Mononuclear cell (primary cell): ENCODE data around the gene NOC3L. TPM values are rescaled to one million over a fixed set of nuclear protein-coding genes. Genes with fewer than 3 reads are reported as not detected.
"Not testable (repeated sequence)": the region's sequence is repeated elsewhere in the genome, so short reads cannot be mapped to it uniquely, and the experiment has no call there.

Experiments used
- H3K27me3 ChIP-seq: 2 replicates; pipeline ENCODE4 v1.6.0; 2011; ENCODE audit warnings: low read length, control low read depth; ENCODE audit not compliant: insufficient read depth
- H3K4me1 ChIP-seq: 2 replicates; pipeline ENCODE4 v1.5.1; 2011; ENCODE audit warnings: mild to moderate bottlenecking, low read length, control low read depth; ENCODE audit not compliant: insufficient read depth
- H3K4me3 ChIP-seq: 2 replicates; pipeline ENCODE4 v1.5.1; 2011; ENCODE audit warnings: mild to moderate bottlenecking, low read length, moderate library complexity
- H3K9me3 ChIP-seq: 2 replicates; pipeline ENCODE4 v1.5.1; 2011; ENCODE audit warnings: low read depth, mild to moderate bottlenecking, control low read depth, low read length
- total RNA-seq: library from RNA; depleted of rRNA; stranded (reverse); fragments of >200 nt; gene quantifications from one replicate; pipeline ENCODE4 v1.2.3, GENCODE V29; 2012

Gene NOC3L
- total RNA-seq, 1 donor: 11.2 TPM

GRCh38 chr10:94385733-94386132, 23.0 kb upstream of the NOC3L start:
- not testable (repeated sequence) for H3K4me1 ChIP-seq, H3K4me3 ChIP-seq, H3K9me3 ChIP-seq, H3K27me3 ChIP-seq

DNA sequence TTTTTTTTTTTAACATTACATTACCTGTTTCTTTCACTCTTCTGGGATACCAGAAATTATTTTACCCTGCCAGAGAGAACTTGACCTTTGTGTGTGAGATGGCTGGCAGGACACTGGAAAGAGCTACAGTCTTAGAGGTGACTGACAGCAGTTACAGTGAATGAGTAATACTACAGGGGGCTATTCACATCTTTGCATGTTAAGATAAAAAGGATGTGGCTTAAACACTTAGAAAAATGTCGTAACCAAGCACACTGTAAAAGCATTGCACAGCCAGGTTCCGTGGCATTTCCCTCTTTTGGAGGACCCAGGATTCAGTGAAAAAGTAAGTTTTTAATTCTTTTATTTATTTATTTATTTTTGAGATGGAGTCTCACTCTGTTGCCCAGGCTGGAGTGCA, 20.8 kb upstream of the NOC3L start:
- Histone ChIP-seq H3K4me1 (no peaks in the 10 kb centered on the region), H3K4me3 (no peak overlapping the region), H3K27me3 (peaks cover 6% of the 10 kb centered on the region), H3K9me3 (no peaks in the 10 kb centered on the region)

DNA sequence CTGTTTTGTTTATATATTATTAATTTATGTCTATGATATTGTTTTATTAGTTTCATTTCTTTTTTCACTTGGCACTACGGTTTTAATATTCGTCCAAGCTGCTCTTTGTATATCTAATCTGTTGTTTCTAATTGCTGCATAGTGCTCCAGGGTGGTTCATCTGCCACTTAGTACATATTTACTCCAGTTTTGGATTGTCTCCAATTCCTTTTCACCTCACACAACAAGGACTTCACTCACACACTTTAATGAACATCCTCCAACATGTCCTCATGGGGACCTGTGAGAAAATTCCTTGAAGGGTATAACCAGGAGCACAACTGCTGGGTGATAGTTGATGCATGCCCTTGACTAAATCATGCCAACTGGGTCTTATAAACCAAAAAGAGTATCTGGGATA, 14.1 kb upstream of the NOC3L start:
- Histone ChIP-seq H3K4me3 (no peak overlapping the region), H3K9me3 (no peaks in the 10 kb centered on the region), H3K4me1 (no peaks in the 10 kb centered on the region), H3K27me3 (peaks cover 18% of the 10 kb centered on the region)

- no peaks in the 10 kb centered on the region for H3K4me1 ChIP-seq
- no peak overlapping the region for H3K4me3 ChIP-seq
- peaks cover 18% of the 10 kb centered on the region for H3K27me3 ChIP-seq
- H3K9me3 ChIP-seq: no peaks in the 10 kb centered on the region
These were observed 12.6 kb upstream of the NOC3L start for GRCh38 chr10:94375374-94375773.

- Histone ChIP-seq H3K9me3 (no peaks in the 10 kb centered on the region), H3K4me1 (no peaks in the 10 kb centered on the region), H3K27me3 (peaks cover 4% of the 10 kb centered on the region), H3K4me3 (no peak overlapping the region)
These were observed 7.8 kb upstream of the NOC3L start for GRCh38 chr10:94370501-94370900.

DNA sequence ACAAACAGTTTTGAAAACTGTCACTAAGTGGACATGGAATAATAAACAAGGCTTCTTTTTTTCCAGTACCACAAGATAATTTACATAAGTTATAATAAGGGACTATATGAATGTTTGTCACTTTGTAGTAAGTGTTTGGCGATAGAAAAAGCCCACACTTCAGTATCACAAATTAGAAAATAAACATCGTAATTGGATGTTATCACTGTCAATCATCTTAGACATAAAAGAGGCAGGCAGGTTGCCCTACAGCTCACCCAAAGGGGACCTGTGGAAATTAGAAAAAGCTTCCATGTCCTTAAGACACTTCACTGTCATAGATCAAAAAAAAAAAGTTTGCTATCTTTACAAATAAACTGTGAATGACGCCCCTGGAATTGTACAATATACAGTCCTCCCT, 3.6 kb upstream of the NOC3L start:
- no peak overlapping the region for H3K4me3 ChIP-seq
- H3K27me3 ChIP-seq: peaks cover 3% of the 10 kb centered on the region
- no peaks in the 10 kb centered on the region for H3K9me3 ChIP-seq
- peaks cover 16% of the 10 kb centered on the region for H3K4me1 ChIP-seq

DNA sequence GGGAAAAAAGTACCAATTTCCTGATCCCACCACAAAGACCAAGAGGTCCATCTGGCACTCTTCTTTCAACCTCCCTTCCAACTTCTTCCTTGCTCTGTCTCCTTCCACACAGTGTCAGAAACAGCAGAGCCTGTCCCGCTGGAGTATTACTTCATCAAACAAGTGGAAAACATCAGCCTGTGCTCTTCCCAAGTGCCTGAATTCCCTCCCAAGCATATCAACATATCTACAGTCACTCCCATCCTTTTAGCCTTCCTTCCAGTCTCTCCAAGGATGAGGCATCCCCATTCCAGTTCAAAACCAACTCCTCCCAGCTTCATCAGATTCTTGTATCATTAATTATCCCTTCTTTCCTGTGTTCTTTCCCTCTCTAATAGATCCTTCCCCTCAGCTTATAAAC, 1.7 kb upstream of the NOC3L start:
- Histone ChIP-seq H3K27me3 (peaks cover 3% of the 10 kb centered on the region), H3K4me3 (no peak overlapping the region), H3K9me3 (no peaks in the 10 kb centered on the region), H3K4me1 (peaks cover 22% of the 10 kb centered on the region)

GRCh38 chr10:94363251-94363565, 469 bp upstream of the NOC3L start:
- peaks cover 3% of the 10 kb centered on the region for H3K27me3 ChIP-seq
- H3K4me1 ChIP-seq: peaks cover 26% of the 10 kb centered on the region
- no peaks in the 10 kb centered on the region for H3K9me3 ChIP-seq
- H3K4me3 ChIP-seq: peak overlapping the region; percentile 60

DNA sequence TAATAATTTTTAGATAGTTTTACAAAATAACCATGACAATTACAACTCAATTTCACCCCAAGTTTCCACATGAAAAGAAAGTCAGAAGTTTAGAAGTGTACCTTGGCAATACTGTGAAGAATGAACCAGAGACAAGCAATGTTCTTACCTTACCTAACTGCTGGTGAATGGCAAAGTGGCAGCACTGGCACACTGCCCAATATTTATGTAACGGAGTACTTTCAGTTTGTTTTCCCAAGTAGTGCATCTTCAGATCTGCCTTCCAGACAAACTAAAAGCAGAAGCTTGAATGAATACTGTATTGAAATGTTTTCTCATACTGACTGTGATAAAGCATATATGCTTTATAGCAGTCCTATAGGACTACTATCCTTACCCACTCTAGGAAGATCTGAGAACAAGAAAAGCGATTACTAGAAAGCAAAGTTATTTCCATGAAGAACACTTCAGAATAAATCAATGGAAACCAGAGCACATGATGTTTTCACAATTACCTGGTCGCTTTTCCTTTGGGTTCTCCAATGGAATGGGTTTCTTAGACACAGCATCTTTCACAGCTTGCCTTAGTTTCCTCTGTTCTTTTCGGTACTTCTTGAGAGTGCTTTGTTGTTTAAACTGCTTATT, 1.5 kb downstream of the NOC3L start:
- Histone ChIP-seq H3K4me3 (no peak overlapping the region), H3K27me3 (peaks cover 3% of the 10 kb centered on the region), H3K9me3 (no peaks in the 10 kb centered on the region), H3K4me1 (peaks cover 26% of the 10 kb centered on the region)

DNA sequence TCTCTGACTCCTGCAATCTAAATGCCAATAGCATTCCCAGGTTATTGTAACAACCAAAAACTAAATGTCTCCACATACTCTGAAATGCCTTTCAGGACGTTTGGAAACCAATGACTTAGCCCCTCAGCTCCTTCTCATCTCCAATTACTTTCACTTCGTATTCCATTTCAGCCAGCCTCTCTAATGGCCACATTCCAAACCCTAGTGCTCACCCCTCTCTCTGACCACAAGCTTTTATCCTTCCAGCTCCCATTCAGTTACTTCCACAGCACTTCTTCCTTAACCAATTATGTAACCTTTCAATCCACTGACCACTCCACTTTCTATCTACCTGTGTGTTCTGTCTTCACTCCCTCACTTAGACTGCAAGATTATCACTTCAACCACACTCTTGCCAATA, 4.3 kb downstream of the NOC3L start:
- Histone ChIP-seq H3K27me3 (no peaks in the 10 kb centered on the region), H3K4me1 (peaks cover 26% of the 10 kb centered on the region), H3K4me3 (no peak overlapping the region), H3K9me3 (no peaks in the 10 kb centered on the region)

- Histone ChIP-seq H3K4me3 (no peak overlapping the region), H3K27me3 (no peaks in the 10 kb centered on the region), H3K4me1 (peaks cover 18% of the 10 kb centered on the region), H3K9me3 (no peaks in the 10 kb centered on the region)
These were observed 5.5 kb downstream of the NOC3L start for GRCh38 chr10:94357193-94357592.

DNA sequence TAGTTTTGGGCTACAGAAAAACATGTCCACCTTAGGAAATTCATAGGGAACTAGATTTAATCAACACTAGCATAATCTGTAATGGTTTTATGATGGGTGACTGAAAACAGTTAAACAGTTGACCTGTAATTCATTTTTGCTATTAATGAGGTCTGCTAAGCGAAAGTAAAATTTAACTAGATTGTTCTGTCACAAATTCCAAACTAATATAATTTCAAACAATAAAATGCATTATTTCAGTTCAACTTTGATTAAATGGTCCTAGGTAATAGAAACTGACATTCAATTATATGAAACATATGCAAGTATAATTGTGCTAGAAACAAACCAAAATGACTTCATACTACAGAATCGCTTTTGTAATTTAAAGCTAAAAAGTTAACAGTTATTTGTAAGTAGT, 6.9 kb downstream of the NOC3L start:
- H3K4me3 ChIP-seq: no peak overlapping the region
- H3K4me1 ChIP-seq: peaks cover 7% of the 10 kb centered on the region

DNA sequence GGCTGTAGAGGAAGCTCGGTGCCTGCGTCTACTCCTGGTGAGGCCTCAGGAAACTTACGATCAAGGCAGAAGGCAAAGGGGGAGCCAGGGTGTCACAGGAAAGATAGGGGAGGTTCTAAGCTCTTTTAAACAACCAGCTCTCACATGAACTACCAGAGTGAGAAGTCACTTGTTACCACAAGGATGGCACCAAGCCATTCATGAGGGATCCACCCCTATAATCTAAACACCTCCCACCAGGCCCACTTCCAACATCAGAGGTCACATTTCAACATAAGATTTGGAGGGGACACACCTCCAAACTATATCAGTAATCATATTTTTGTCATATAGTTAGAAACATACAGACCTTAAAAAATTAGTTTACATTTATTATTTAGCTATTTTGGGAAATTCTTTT, 9.4 kb downstream of the NOC3L start:
- H3K9me3 ChIP-seq: no peaks in the 10 kb centered on the region
- H3K27me3 ChIP-seq: no peaks in the 10 kb centered on the region
- H3K4me1 ChIP-seq: peaks cover 2% of the 10 kb centered on the region
- H3K4me3 ChIP-seq: no peak overlapping the region

More for the DNA sequence above, 6.9 kb downstream of the NOC3L start:
- Histone ChIP-seq H3K9me3 (no peaks in the 10 kb centered on the region), H3K27me3 (no peaks in the 10 kb centered on the region)

DNA sequence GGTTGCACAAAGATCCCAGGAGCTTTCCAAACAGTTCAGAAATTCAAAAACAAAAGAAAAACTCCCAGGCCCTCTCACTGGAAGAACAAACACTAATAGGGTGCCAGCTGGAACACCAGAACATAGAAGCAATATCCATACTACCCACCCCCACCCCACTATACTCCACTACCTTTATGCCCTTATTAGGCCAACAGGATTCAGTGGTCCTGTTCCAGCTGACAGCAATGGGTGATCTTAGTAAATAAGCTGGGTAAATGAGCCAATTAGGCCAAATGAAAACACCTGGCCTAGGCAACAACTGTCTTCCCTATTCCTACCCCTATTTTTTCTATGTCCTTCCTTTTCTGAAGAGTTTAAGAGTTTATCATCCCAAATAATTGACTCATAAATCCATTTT, 11.7 kb downstream of the NOC3L start:
- Histone ChIP-seq H3K27me3 (no peaks in the 10 kb centered on the region), H3K4me1 (no peaks in the 10 kb centered on the region), H3K4me3 (no peak overlapping the region), H3K9me3 (no peaks in the 10 kb centered on the region)

DNA sequence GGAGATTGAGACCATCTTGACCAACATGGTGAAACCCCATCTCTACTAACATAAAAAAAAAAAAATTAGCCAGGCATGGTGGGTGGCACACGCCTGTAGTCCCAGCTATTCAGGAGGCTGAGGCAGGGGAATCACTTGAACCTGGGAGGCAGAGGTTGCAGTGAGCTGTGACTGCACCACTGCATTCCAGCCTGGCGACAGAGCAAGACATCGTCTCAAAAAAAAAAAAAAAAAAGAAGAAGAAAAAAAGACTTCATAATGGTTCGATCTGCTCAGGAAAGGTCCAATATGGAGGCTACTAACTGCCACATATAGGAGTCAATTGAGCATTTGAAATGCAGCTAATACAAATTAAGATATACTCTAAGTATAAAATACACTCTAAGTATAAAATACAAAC, 12.2 kb downstream of the NOC3L start:
- H3K9me3 ChIP-seq, H3K4me1 ChIP-seq, H3K4me3 ChIP-seq, H3K27me3 ChIP-seq: not testable (repeated sequence)

DNA sequence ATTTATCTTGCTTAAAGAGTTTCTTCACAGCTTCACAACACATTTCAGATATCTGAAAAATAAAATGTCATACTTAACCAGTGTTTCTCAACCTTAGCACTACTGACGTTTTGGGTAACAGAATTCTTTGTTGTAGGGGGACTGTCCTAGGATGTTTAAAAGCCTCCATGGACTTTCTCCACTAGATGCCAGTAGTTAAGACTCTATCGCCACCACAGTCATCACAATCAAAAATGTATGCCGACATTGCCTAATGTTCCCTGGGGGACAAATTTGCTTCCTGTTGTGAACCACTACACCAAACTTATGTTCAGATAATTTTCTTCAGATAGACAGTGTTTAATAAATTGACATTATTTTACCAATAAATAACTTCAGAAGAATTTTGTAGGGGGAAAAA, 13.4 kb downstream of the NOC3L start:
- H3K4me3 ChIP-seq: no peak overlapping the region
- H3K4me1 ChIP-seq: no peaks in the 10 kb centered on the region
- H3K27me3 ChIP-seq: no peaks in the 10 kb centered on the region
- H3K9me3 ChIP-seq: no peaks in the 10 kb centered on the region
